Stimulated activated CD4-positive, alpha-beta T cell treated with anti-CD3 and anti-CD28 coated beads, Interleukin-1b, Interleukin-23, amount 100 ng/mL, for 24 hours (primary cell): Measurements from ENCODE around the gene CFAP99.

Source experiments
- DNase-seq, 4 experiments: peaks; one replicate each; pipeline ENCODE4 v3.0.0-alpha.2; 2020; ENCODE audit warnings: low read depth in 4 of 4, low spot score in 1 of 4

The CFAP99 gene

DNA sequence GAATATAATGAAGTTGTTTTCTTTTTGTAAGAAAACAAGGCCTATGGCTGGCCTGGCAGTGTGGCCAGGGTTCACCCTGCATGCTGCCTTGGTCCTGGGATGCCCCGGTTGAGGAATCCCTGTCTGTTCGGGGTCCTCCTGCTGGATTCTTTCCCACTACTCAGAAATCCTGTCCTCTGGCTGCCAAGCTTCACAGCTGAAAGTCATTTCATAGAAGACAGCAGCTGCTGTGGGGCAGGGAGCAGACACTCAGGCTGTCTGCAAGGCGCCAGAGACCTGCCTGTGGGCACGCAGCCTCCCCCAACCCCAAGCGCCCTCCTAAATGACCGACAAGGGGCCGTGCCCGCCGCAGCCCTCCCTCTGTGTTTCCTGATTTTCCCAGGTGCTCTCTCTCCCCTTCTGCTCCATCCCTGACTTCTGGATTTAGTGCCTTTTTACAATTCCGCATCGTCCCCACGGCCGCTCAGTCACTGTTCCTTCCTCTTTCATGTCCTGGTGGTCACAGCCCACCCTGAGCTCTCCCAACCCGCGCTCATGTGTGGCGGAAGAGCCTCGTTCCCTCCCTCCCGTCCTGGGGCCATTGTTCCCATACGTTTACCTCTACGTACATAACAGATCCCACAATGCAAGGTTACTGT, 27.9 kb upstream of the CFAP99 start:
- DNase-seq: no peak

GRCh38 chr4:2393353-2394270, 25.1 kb upstream of the CFAP99 start:
- DNase-seq: no peak

DNA sequence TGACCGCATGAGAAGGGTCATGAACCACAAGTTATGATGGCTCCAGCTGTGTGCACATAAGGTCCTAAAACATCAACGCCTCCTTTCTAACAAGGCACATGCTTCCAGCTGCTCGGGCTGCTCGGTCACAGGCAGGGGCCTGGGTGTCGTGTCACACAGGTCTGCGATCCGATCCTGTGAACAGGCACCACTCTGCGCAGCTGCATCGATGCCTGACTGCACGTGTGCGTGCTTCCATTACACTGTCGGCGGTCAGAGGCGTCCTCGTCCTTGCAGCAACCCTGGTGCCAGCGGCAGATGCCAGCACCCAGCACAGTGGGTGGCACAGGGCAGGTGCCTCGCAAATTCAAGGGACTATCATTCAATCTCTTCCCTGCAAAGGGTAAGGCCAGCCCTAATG, 24.2 kb upstream of the CFAP99 start:
- no peak for DNase-seq

DNA sequence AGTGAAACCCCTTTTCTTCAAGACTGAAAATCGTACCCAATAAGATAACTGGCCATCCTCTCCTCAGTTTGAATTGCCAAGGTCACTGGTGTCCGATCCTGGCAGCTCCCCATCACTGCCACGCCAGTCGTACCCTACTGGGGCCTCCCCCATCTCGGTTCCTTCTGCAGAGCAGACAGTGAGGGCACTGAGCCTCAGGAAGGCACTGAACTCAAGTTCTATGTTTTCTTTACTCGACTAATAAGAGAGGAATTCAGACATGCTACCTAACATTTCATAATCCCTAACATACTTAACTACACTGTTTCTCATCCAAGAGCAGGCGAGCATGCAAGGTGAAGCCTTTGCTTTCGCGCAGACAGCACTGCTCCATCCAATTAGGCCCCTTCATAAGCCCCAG, 23.7 kb upstream of the CFAP99 start:
- DNase-seq: no peak

DNA sequence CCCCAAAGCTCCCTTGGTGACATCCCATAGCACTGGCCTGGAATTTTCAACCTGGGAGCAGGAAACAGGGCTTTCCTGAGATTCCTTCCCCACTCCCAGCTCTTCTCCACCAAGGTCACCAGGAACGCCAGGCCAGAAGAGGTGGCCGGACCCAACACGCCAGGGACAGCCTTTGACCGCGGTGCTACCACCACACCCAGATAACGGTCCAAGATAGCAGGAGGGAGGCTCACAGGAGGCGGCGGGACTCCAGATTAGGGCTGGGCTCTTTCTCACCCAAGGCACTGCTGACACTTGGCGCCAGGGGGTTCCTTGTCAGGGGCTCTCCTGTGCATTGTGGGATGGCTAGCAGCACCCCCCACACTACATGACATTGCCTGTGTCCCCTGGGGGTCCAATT, 23.2 kb upstream of the CFAP99 start:
- DNase-seq: no peak

GRCh38 chr4:2396781-2397368, 21.9 kb upstream of the CFAP99 start:
- no peak for DNase-seq

DNA sequence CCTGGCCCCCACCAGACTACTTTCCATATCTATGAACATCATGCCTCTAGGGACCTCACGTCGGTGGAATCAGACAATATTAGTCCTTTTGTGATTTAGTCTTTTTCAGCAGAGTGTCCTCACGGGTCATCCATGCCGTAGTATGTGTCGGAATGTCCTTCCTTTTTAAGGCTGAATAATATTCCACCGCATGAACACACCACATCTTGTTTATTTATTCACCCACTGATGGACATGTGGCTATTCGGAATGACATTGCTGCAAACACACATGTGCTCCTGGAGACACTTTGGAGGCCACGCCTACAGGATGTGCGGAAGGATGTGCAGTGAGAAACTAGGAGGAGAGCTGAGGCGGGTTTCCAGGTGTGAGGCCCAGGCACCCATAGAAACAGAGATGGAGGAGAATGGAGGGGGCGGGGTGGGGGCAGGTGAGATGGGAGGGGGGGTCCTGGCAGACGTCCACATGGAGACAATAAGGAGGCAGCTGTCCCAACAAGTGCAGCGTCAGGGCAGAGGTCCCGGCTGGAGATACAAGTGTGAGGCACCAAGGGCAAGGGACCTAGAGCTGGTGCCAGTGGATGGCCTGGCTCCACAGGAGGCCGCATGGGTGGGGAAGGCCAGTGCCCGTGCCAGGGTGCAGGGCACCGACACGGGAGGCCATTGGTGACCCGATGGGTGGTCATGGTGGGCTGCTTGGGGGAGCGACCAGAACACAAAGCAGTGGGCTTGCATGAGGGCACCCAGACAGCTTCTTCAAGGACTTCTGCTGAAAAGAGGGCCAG, 21.0 kb upstream of the CFAP99 start:
- DNase-seq: no peak

GRCh38 chr4:2399216-2399615, 19.5 kb upstream of the CFAP99 start:
- DNase-seq: no peak

- no peak for DNase-seq
Observed at GRCh38 chr4:2399631-2400190, 19.0 kb upstream of the CFAP99 start.

GRCh38 chr4:2400841-2401609, 17.7 kb upstream of the CFAP99 start:
- DNase-seq: peak in 1 of 4 experiments; percentile 4

GRCh38 chr4:2401610-2401983, 17.2 kb upstream of the CFAP99 start:
- DNase-seq: no peak

DNA sequence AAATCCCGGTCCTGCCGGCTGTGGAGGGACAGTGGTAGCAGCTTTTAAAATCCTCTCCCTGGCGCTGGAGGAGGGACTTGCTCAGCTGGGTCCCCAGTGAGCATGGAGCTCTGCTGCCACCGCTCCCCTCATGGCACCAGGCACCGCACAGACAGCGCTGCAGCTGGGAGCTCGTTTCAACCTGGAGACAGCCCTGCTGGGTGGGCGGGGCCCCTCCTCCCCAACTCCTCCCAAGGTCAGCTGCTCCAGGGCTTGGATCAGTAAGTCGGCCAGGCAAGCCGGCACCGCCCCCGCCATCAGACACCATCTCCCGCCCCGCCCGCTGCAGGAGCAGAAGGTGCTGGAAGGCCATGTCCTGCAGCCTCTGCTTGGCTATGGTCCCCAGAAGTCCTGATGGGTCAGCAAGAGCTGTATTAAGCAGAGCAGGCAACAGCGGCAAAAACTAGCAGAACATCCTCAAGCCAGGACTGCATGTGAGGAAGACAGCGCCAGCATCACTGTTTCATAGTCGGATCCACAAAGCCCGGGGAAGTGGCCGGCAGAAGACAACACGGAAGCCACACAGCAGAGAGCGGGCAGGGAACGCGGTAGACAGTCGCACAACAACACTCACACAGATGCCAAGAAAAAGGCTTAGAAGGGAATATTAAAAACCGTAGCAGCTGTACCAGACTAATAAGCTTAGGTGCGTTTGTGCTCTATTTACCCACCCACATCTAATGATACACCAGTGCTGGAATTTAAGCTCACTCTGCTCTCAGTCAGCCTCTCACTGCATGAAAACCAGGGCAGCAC, 16.5 kb upstream of the CFAP99 start:
- DNase-seq: peak in 1 of 4 experiments; percentile 6

DNA sequence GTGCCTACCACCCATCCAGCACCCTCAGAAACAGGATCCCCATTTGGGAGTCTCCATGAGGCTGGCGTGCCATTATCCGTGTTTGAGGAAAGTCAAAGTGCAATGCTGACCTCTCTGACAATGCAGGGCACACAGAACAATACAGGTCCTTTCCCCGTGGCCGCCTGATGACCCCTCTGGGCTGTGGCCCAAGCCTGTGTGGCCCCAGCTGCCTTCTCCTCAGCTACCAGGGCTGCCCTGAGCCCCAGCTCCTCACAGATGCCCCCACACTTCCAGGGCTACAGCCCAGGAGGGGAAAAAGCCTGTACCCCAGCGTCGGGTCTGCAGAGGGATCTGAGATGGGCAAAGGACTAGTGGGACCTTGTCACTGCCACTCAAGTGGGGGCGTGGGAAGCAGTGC, 15.8 kb upstream of the CFAP99 start:
- DNase-seq: no peak

DNA sequence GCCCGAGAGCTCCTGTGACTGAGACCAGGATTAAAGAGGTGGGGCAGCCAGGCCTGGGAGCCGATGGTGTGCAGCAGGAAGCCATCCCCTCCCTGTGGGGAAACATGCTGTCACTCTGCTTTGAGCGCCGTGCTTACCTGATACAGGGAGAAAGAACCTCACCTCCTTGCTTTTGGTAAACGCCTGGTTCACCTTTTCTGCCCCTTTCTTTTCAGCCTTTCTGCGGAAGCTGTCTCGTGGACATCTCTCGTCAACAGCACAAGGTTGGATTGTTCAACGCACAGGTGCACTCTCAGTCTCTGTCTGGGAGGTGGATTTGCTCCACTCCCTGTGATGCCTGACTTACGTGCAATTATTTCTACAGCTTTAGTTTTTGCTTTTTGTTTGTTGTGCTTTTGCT, 12.3 kb upstream of the CFAP99 start:
- DNase-seq: no peak

GRCh38 chr4:2406920-2407319, 11.8 kb upstream of the CFAP99 start:
- DNase-seq: no peak

DNA sequence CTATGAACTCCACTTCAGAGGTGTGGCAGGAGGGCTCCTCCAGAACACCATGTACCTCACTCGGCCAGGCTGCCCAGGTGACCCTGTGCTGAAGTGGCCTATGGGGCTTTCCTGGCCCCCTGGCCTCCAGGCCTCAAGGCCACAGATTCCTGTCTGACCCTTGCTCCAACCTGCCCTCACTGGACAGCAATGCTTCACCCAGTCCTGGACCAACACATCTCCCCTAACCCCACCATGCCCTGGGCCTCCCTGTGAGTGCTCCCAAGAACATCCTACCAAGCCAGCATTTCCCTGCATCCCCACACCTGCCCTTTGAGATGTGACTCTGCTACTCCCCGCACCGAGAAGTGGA, 10.8 kb upstream of the CFAP99 start:
- no peak for DNase-seq

DNA sequence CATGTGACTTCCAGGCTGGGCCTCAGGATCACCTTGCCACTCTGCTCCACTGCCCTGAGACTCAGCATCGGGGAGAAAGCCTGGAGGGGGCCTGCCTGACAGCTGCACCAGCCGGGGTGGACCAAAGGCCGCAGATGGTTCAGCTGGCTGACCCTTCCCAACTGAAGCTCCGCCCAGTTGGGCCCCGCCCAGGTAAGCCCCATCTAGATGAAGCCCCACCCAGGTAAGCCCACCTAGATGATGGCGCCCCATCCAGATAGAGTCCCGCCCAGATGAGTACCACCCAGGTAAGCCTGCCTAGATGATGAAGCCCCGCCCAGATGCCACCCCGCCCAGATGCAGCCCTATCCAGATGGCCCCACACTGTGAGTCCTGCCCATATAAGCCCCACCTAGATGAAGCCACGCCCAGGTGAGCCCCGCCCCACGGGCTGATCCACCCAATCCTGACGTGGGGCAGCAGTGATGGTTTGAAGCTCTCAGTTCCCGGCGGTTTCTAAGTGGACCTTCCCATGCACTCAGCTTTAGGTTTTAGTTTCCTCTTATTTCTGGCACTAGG, 10.3 kb upstream of the CFAP99 start:
- no peak for DNase-seq

DNA sequence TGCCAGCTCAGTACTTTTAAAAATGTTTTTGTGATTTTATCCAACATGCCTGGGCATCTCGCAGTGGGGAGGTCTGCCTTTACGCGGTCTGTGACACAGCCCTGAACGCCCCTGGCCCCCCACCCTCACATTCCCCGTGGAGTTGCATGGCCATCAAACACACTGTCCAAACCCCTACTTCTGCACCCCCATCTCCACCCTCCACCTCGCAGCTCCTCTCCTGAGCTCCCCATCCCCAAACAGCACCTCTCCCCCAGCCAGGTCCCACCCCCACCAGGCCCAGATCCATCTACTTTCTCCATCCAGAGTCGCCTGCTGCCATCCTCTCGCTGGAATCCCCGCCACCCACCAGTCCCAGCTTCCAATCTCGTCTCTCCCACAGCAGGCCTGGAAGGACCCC, 9.8 kb upstream of the CFAP99 start:
- DNase-seq: no peak

- DNase-seq: no peak
Observed at GRCh38 chr4:2409381-2409783, 9.4 kb upstream of the CFAP99 start.
